Thyroid gland (tissue), 4 donors: ENCODE results near the gene C6orf47. TPM values are rescaled to one million over a fixed set of nuclear protein-coding genes. Genes with fewer than 3 reads are reported as not detected.

Source experiments
- DNase-seq, 2 donors: peaks; one replicate each; pipeline ENCODE4 v3.0.0-alpha.2; 2019
- H3K27ac ChIP-seq, 3 donors: fragments of 200-600 bp; sonication (generic); 1 replicate in 2 of 3; 2 replicates in 1 of 3; pipeline ENCODE4 v1.5.1; 2016 to 2019; ENCODE audit warnings: mild to moderate bottlenecking in 1 of 3, moderate library complexity in 1 of 3
- H3K27me3 ChIP-seq: fragments of 200-600 bp; sonication (generic); one replicate; pipeline ENCODE4 v1.5.1; 2019
- H3K36me3 ChIP-seq, 2 donors: fragments of 200-600 bp; sonication (generic); one replicate each; pipeline ENCODE4 v1.5.1; 2016 to 2019
- H3K4me1 ChIP-seq, 2 donors: fragments of 200-600 bp; sonication (generic); one replicate each; pipeline ENCODE4 v1.5.1; 2017 to 2019
- H3K4me3 ChIP-seq, 3 donors: fragments of 200-600 bp; sonication (generic); replicated peaks in 1 of 3; 1 replicate in 2 of 3; 2 replicates in 1 of 3; pipeline ENCODE4 v1.5.1; 2016; ENCODE audit warnings: mild to moderate bottlenecking in 1 of 3
- H3K9me3 ChIP-seq: fragments of 200-600 bp; sonication (generic); one replicate; pipeline ENCODE4 v1.5.1; 2017
- CTCF ChIP-seq, 6 experiments: fragments of 200-600 bp in 3 of 6; fragments of 450-650 bp in 3 of 6; sonication (generic) in 3 of 6; IDR thresholded peaks; one replicate each; pipeline ENCODE4 v1.5.1; 2016 to 2019; ENCODE audit warnings: antibody characterized with exemption in 6 of 6, mild to moderate bottlenecking in 2 of 6, inconsistent platforms in 1 of 6, moderate library complexity in 1 of 6
- POLR2A ChIP-seq, 2 donors: fragments of 450-650 bp; IDR thresholded peaks; one replicate each; pipeline ENCODE4 v1.6.1; 2017; ENCODE audit warnings: antibody characterized with exemption in 2 of 2, mild to moderate bottlenecking in 2 of 2, moderate library complexity in 1 of 2
- WGBS, 2 donors: methylation state at CpG; one replicate each; pipeline ENCODE4 v1.1.5; 2017; 5-methylcytosine and 5-hydroxymethylcytosine counted together
- intact Hi-C: fragments of 100-400 bp; cut with DNase I; formaldehyde crosslinking; loops from one replicate; pipeline ENCODE4 v1.15.1; 2023
- total RNA-seq, 4 donors: library from RNA; depleted of rRNA; stranded (reverse); fragments of >200 nt; gene quantifications; one replicate each; pipeline ENCODE4 v1.2.3, GENCODE V29; 2016

Gene C6orf47
- total RNA-seq, 4 donors from 2014 or later: 23.6 to 32.3 (median 28.7) TPM

GRCh38 chr6:31634131-31634530, 26.4 kb downstream of the C6orf47 start:
- TF ChIP-seq POLR2A (IDR thresholded peaks at IDR 0.05): no peak
- Histone ChIP-seq H3K27me3 (no peaks in the 10 kb centered on the region), H3K36me3 (peaks cover 87 to 93% of the 10 kb centered on the region in 2 donors)

GRCh38 chr6:31633447-31633846, 27.1 kb downstream of the C6orf47 start:
- intact Hi-C loops: no loop called here
- TF ChIP-seq POLR2A (IDR thresholded peaks at IDR 0.05) (no peak), CTCF (IDR thresholded peaks at IDR 0.05) (no peak)
- no peak for DNase-seq
- Histone ChIP-seq H3K27me3 (no peaks in the 10 kb centered on the region), H3K36me3 (peaks cover 88 to 96% of the 10 kb centered on the region in 2 donors), H3K27ac (no peak overlapping the region), H3K9me3 (no peaks in the 10 kb centered on the region), H3K4me3 (no peak overlapping the region), H3K4me1 (no peaks in the 10 kb centered on the region)
- 84 to 93% methylated on average over 6 to 7 of the region's 7 CpGs for WGBS, 2 donors

More at GRCh38 chr6:31634131-31634530, 26.4 kb downstream of the C6orf47 start:
- WGBS, 2 donors: 91 to 94% methylated on average over 3 of the region's 3 CpGs
- no peak for DNase-seq
- Histone ChIP-seq H3K4me3 (no peak overlapping the region), H3K27ac (no peak overlapping the region), H3K9me3 (no peaks in the 10 kb centered on the region), H3K4me1 (no peaks in the 10 kb centered on the region)
- intact Hi-C loops: no loop called here

- Histone ChIP-seq H3K27ac (no peak overlapping the region), H3K9me3 (no peaks in the 10 kb centered on the region), H3K4me1 (no peaks in the 10 kb centered on the region), H3K27me3 (no peaks in the 10 kb centered on the region), H3K4me3 (no peak overlapping the region), H3K36me3 (peaks cover 95 to 99% of the 10 kb centered on the region in 2 donors)
- DNase-seq: no peak
- intact Hi-C loops: no loop called here
- 93% methylated on average over 24 to 26 of the region's 26 CpGs for WGBS, 2 donors
- no peak for TF ChIP-seq POLR2A (IDR thresholded peaks at IDR 0.05)
- no peak for TF ChIP-seq CTCF (IDR thresholded peaks at IDR 0.05)
Observed at GRCh38 chr6:31632279-31632946, 28.2 kb downstream of the C6orf47 start.

GRCh38 chr6:31631681-31632278, 28.8 kb downstream of the C6orf47 start:
- intact Hi-C loops: no loop called here
- H3K27ac ChIP-seq: no peak overlapping the region
- H3K27me3 ChIP-seq: no peaks in the 10 kb centered on the region
- DNase-seq: no peak
- H3K9me3 ChIP-seq: no peaks in the 10 kb centered on the region
- H3K36me3 ChIP-seq: peaks cover 95 to 99% of the 10 kb centered on the region in 2 donors
- 91 to 94% methylated on average over 25 to 29 of the region's 32 CpGs for WGBS, 2 donors
- H3K4me3 ChIP-seq: no peak overlapping the region
- no peaks in the 10 kb centered on the region for H3K4me1 ChIP-seq
- no peak for TF ChIP-seq CTCF (IDR thresholded peaks at IDR 0.05)

GRCh38 chr6:31631209-31631608, 29.4 kb downstream of the C6orf47 start:
- no peak for DNase-seq
- H3K4me1 ChIP-seq: no peaks in the 10 kb centered on the region
- H3K27ac ChIP-seq: no peak overlapping the region
- TF ChIP-seq POLR2A (IDR thresholded peaks at IDR 0.05) (no peak), CTCF (IDR thresholded peaks at IDR 0.05) (no peak)
- H3K9me3 ChIP-seq: no peaks in the 10 kb centered on the region
- intact Hi-C loops: no loop called here
- 87 to 96% methylated on average over 9 to 12 of the region's 16 CpGs for WGBS, 2 donors
- no peaks in the 10 kb centered on the region for H3K27me3 ChIP-seq
- no peak overlapping the region for H3K4me3 ChIP-seq
- peaks cover 95 to 99% of the 10 kb centered on the region in 2 donors for H3K36me3 ChIP-seq
